ENCODE results near the gene NHERF2. TPM values are rescaled to one million over a fixed set of nuclear protein-coding genes. Genes with fewer than 3 reads are reported as not detected.

Gene NHERF2
- total RNA-seq, 2 experiments from 2014 or later, result 2.8 to 3.0 TPM

DNA sequence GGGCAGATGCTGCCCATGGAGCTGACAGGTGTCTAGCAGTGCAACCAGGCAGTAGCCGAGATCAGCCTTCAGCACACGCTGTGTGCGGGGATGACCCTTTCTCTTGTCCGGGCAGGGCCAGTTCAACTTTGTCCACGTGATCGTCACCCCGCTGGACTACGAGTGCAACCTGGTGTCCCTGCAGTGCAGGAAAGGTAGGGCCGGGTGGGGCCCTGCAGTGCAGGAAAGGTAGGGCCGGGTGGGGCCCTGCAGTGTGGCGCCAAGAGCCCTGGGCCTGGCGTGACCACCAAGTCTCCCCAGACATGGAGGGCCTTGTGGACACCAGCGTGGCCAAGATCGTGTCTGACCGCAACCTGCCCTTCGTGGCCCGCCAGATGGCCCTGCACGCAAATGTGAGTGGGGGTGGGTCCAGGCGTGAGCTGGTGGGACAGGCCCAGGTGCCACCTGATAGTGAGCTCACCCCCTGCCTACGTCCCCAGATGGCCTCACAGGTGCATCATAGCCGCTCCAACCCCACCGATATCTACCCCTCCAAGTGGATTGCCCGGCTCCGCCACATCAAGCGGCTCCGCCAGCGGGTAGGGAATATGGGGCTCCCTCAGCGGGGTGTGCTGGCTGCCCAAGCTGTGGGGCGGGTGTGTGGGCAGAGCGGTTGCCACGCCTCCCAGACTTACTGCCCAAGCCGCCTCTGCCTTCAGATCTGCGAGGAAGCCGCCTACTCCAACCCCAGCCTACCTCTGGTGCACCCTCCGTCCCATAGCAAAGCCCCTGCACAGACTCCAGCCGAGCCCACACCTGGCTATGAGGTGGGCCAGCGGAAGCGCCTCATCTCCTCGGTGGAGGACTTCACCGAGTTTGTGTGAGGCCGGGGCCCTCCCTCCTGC lies 61.3 kb downstream of the NHERF2 start:
- ATAC-seq (no peak), DNase-seq (no peak)
- intact Hi-C loops (cut with micrococcal nuclease), result no loop called here
- CTCF ChIA-PET, result no interaction called here
- POLR2A ChIA-PET, result interaction anchor here (1.0 kb wide), 1 partner anchor 66 kb away, joined by 4 read pairs; no protein-coding TSS in a partner anchor
- TF ChIP-seq, protein P1, sequence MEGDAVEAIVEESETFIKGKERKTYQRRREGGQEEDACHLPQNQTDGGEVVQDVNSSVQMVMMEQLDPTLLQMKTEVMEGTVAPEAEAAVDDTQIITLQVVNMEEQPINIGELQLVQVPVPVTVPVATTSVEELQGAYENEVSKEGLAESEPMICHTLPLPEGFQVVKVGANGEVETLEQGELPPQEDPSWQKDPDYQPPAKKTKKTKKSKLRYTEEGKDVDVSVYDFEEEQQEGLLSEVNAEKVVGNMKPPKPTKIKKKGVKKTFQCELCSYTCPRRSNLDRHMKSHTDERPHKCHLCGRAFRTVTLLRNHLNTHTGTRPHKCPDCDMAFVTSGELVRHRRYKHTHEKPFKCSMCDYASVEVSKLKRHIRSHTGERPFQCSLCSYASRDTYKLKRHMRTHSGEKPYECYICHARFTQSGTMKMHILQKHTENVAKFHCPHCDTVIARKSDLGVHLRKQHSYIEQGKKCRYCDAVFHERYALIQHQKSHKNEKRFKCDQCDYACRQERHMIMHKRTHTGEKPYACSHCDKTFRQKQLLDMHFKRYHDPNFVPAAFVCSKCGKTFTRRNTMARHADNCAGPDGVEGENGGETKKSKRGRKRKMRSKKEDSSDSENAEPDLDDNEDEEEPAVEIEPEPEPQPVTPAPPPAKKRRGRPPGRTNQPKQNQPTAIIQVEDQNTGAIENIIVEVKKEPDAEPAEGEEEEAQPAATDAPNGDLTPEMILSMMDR (IDR thresholded peaks at IDR 0.05), result no peak
- no peaks in the 10 kb centered on the region for H3K9me3 Mint-ChIP-seq
- H3K27me3 Mint-ChIP-seq, result no peaks in the 10 kb centered on the region
- no peaks in the 10 kb centered on the region for H3K36me3 Mint-ChIP-seq (ENCODE audit: low read depth)
- H3K4me3 Mint-ChIP-seq, result no peak overlapping the region
- no peaks in the 10 kb centered on the region for H3K4me1 Mint-ChIP-seq (ENCODE audit: low read depth)
- no peak overlapping the region for H3K27ac Mint-ChIP-seq

Other genes starting within 250 kb of the NHERF2 start
- gene SPSB3, start 244.3 kb upstream of the NHERF2 start, total RNA-seq, result 10 to 100 TPM; 14.4 to 15.2 TPM
- 10 to 100 TPM; 43.5 to 45.0 TPM for gene NUBP2, start 243.9 kb upstream of the NHERF2 start, total RNA-seq
- gene IGFALS, start 233.2 kb upstream of the NHERF2 start, total RNA-seq, result not detected
- gene HAGH, start 200.1 kb upstream of the NHERF2 start, total RNA-seq, result 10 to 100 TPM; 32.0 to 35.7 TPM
- gene FAHD1, start 199.7 kb upstream of the NHERF2 start, total RNA-seq, result 10 to 100 TPM; 14.2 to 17.8 TPM
- under 1 TPM; 0.34 to 0.40 TPM for gene MEIOB, start 154.7 kb upstream of the NHERF2 start, total RNA-seq
- gene HS3ST6, start 108.5 kb upstream of the NHERF2 start, total RNA-seq, result not detected
- gene MSRB1, start 83.7 kb upstream of the NHERF2 start, total RNA-seq, result 10 to 100 TPM; 15.5 to 18.1 TPM
- not detected for gene RPL3L, start 72.2 kb upstream of the NHERF2 start, total RNA-seq
- 100 to 1,000 TPM; 126 to 129 TPM for gene NDUFB10, start 67.4 kb upstream of the NHERF2 start, total RNA-seq
- 1,000 to 10,000 TPM; 5,572 to 5,598 TPM for gene RPS2, start 62.1 kb upstream of the NHERF2 start, total RNA-seq
- gene RNF151, start 60.0 kb upstream of the NHERF2 start, total RNA-seq, result not detected
- 10 to 100 TPM; 54.4 to 56.0 TPM for gene TBL3, start 54.8 kb upstream of the NHERF2 start, total RNA-seq
- gene NOXO1, start 45.4 kb upstream of the NHERF2 start, total RNA-seq, result under 1 TPM in 1 of 2 experiments, not detected in 1; 0.31 TPM
- 10 to 100 TPM; 33.5 to 33.9 TPM for gene GFER, start 42.7 kb upstream of the NHERF2 start, total RNA-seq
- 1 to 10 TPM; 5.4 to 7.2 TPM for gene SYNGR3, start 36.9 kb upstream of the NHERF2 start, total RNA-seq
- 10 to 100 TPM; 85.5 to 90.3 TPM for gene ZNF598, start 17.1 kb upstream of the NHERF2 start, total RNA-seq
- 10 to 100 TPM; 24.3 to 28.3 TPM for gene NPW, start 7.1 kb upstream of the NHERF2 start, total RNA-seq
- 10 to 100 TPM; 28.2 to 29.8 TPM for gene NTHL1, start 20.9 kb downstream of the NHERF2 start, total RNA-seq
- 10 to 100 TPM; 54.4 to 57.3 TPM for gene TSC2, start 21.1 kb downstream of the NHERF2 start, total RNA-seq
- 10 to 100 TPM; 74.7 to 85.1 TPM for gene PKD1, start 109.0 kb downstream of the NHERF2 start, total RNA-seq
- gene RAB26, start 121.7 kb downstream of the NHERF2 start, total RNA-seq, result under 1 TPM; 0.34 to 0.49 TPM
- gene TRAF7, start 128.9 kb downstream of the NHERF2 start, total RNA-seq, result 10 to 100 TPM; 74.8 to 80.2 TPM
- gene CASKIN1, start 169.7 kb downstream of the NHERF2 start, total RNA-seq, result 1 to 10 TPM; 4.4 to 7.2 TPM
- gene MLST8, start 178.6 kb downstream of the NHERF2 start, total RNA-seq, result 10 to 100 TPM; 70.0 to 70.7 TPM
- 1 to 10 TPM; 6.6 to 6.9 TPM for gene BRICD5, start 184.0 kb downstream of the NHERF2 start, total RNA-seq
- 10 to 100 TPM; 19.8 to 20.1 TPM for gene PGP, start 187.9 kb downstream of the NHERF2 start, total RNA-seq
- gene E4F1, start 196.7 kb downstream of the NHERF2 start, total RNA-seq, result 10 to 100 TPM; 19.4 to 21.1 TPM
- under 1 TPM; 0.32 to 0.51 TPM for gene DNASE1L2, start 209.5 kb downstream of the NHERF2 start, total RNA-seq
- gene ECI1, start 224.7 kb downstream of the NHERF2 start, total RNA-seq, result 10 to 100 TPM; 37.4 to 40.5 TPM
- 100 to 1,000 TPM; 334 to 358 TPM for gene RNPS1, start 241.2 kb downstream of the NHERF2 start, total RNA-seq

Measured in activated CD8-positive, alpha-beta T cell treated with anti-CD3 and anti-CD28 coated beads for 36 hours (primary cell).